H1 (cell line): ENCODE data around the gene GLYR1. TPM values are rescaled to one million over a fixed set of nuclear protein-coding genes. Genes with fewer than 3 reads are reported as not detected.

Source experiments
- BACH1 ChIP-seq: IDR thresholded peaks from 2 replicates; pipeline ENCODE4 v1.6.1; 2012; ENCODE audit warnings: low read length, improper control_type of control experiment
- EP300 ChIP-seq, 2 experiments: IDR thresholded peaks; 1 replicate in 1 of 2; 2 replicates in 1 of 2; pipeline ENCODE4 v1.6.1; 2011 to 2012; ENCODE audit warnings: low read depth in 2 of 2, low read length in 2 of 2, mild to moderate bottlenecking in 2 of 2, borderline replicate concordance in 1 of 2, inconsistent platforms in 1 of 2, moderate library complexity in 1 of 2
- JUND ChIP-seq: IDR thresholded peaks from 2 replicates; pipeline ENCODE4 v1.6.1; 2011; ENCODE audit warnings: mild to moderate bottlenecking, improper control_type of control experiment, low read length
- KDM1A ChIP-seq: fragments of 200-600, 300-600 bp; sonication (generic); IDR thresholded peaks from 2 replicates; pipeline ENCODE4 v1.7.1; 2016; ENCODE audit warnings: mild to moderate bottlenecking, low read length, borderline replicate concordance
- NANOG ChIP-seq: IDR thresholded peaks from 2 replicates; pipeline ENCODE4 v1.6.1; 2011; ENCODE audit warnings: low read length, low read depth, mild to moderate bottlenecking, inconsistent platforms; ENCODE audit not compliant: insufficient read depth, poor library complexity, severe bottlenecking
- NRF1 ChIP-seq: IDR thresholded peaks from 2 replicates; pipeline ENCODE4 v1.6.1; 2011; ENCODE audit warnings: mild to moderate bottlenecking, low read depth, low read length, improper control_type of control experiment
- RAD21 ChIP-seq, 2 experiments: IDR thresholded peaks in 1 of 2; conservative IDR thresholded peaks in 1 of 2; 2 replicates each; pipeline ENCODE4 v1.6.1; 2011; ENCODE audit warnings: low read depth in 2 of 2, low read length in 2 of 2, improper control_type of control experiment in 1 of 2, inconsistent platforms in 1 of 2, mild to moderate bottlenecking in 1 of 2, moderate library complexity in 1 of 2
- RXRA ChIP-seq: IDR thresholded peaks from 2 replicates; pipeline ENCODE4 v1.6.1; 2011; ENCODE audit warnings: low read depth, mild to moderate bottlenecking, low read length, moderate library complexity; ENCODE audit not compliant: insufficient read depth
- SP4 ChIP-seq: IDR thresholded peaks from 2 replicates; pipeline ENCODE4 v1.6.1; 2012; ENCODE audit warnings: low read length, inconsistent platforms
- polyA plus RNA-seq, 7 experiments: library from polyadenylated mRNA; depleted of rRNA in 3 of 7; stranded (reverse) in 5 of 7; unstranded in 2 of 7; fragments of >200 nt in 5 of 7; fragments of 200-250 nt in 2 of 7; gene quantifications; 1 replicate in 5 of 7; 2 replicates in 1 of 7; 4 replicates in 1 of 7; pipeline versions ENCODE4 v1.2.1 to v1.2.3, GENCODE V29; 2011 to 2013; ENCODE audit warnings: missing spikeins in 2 of 7, mixed read lengths in 2 of 7
- total RNA-seq: library from RNA; stranded (reverse); fragmentation: NEBNext Ultra II Directional; extraction: Animal tissue kit (Norgen Biotek cat#: 25700); gene quantifications from 2 replicates; pipeline ENCODE4 v1.2.1, GENCODE V29; 2021
- TF ChIP-seq, protein P1 (sequence below): fragments of 300-600 bp; sonication (generic); IDR thresholded peaks from 2 replicates; pipeline ENCODE4 v1.7.1; 2012; ENCODE audit warnings: low read length, moderate library complexity, mild to moderate bottlenecking, inconsistent platforms; ENCODE audit not compliant: insufficient replicate concordance
- TF ChIP-seq, protein P2 (sequence below): IDR thresholded peaks from 2 replicates; pipeline ENCODE4 v1.6.1; 2012; ENCODE audit warnings: inconsistent platforms

The GLYR1 gene
- total and polyA plus RNA-seq, 2 of the 8 experiments (the other 6 are each of a cell fraction or from before 2014, with no cell fraction given) = 50.2 to 115 TPM

DNA sequence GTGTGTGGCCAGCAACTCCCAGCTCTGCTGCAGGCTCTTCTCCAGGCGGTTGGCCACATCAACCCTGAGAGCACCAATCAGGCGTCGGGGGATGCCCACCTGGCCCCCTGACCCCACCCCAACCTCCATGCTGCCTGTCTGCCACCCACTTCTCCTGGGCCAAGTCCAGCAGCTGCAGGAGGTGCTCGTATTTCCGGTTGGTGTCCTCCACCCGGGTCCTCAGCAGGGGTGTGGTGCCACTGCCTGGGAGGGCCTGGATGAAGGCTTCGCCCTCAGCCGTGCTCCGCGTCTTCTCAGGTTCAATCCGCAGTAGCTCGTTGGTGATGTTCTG, 44.8 kb upstream of the GLYR1 start (continued):
- TF ChIP-seq, protein P1, sequence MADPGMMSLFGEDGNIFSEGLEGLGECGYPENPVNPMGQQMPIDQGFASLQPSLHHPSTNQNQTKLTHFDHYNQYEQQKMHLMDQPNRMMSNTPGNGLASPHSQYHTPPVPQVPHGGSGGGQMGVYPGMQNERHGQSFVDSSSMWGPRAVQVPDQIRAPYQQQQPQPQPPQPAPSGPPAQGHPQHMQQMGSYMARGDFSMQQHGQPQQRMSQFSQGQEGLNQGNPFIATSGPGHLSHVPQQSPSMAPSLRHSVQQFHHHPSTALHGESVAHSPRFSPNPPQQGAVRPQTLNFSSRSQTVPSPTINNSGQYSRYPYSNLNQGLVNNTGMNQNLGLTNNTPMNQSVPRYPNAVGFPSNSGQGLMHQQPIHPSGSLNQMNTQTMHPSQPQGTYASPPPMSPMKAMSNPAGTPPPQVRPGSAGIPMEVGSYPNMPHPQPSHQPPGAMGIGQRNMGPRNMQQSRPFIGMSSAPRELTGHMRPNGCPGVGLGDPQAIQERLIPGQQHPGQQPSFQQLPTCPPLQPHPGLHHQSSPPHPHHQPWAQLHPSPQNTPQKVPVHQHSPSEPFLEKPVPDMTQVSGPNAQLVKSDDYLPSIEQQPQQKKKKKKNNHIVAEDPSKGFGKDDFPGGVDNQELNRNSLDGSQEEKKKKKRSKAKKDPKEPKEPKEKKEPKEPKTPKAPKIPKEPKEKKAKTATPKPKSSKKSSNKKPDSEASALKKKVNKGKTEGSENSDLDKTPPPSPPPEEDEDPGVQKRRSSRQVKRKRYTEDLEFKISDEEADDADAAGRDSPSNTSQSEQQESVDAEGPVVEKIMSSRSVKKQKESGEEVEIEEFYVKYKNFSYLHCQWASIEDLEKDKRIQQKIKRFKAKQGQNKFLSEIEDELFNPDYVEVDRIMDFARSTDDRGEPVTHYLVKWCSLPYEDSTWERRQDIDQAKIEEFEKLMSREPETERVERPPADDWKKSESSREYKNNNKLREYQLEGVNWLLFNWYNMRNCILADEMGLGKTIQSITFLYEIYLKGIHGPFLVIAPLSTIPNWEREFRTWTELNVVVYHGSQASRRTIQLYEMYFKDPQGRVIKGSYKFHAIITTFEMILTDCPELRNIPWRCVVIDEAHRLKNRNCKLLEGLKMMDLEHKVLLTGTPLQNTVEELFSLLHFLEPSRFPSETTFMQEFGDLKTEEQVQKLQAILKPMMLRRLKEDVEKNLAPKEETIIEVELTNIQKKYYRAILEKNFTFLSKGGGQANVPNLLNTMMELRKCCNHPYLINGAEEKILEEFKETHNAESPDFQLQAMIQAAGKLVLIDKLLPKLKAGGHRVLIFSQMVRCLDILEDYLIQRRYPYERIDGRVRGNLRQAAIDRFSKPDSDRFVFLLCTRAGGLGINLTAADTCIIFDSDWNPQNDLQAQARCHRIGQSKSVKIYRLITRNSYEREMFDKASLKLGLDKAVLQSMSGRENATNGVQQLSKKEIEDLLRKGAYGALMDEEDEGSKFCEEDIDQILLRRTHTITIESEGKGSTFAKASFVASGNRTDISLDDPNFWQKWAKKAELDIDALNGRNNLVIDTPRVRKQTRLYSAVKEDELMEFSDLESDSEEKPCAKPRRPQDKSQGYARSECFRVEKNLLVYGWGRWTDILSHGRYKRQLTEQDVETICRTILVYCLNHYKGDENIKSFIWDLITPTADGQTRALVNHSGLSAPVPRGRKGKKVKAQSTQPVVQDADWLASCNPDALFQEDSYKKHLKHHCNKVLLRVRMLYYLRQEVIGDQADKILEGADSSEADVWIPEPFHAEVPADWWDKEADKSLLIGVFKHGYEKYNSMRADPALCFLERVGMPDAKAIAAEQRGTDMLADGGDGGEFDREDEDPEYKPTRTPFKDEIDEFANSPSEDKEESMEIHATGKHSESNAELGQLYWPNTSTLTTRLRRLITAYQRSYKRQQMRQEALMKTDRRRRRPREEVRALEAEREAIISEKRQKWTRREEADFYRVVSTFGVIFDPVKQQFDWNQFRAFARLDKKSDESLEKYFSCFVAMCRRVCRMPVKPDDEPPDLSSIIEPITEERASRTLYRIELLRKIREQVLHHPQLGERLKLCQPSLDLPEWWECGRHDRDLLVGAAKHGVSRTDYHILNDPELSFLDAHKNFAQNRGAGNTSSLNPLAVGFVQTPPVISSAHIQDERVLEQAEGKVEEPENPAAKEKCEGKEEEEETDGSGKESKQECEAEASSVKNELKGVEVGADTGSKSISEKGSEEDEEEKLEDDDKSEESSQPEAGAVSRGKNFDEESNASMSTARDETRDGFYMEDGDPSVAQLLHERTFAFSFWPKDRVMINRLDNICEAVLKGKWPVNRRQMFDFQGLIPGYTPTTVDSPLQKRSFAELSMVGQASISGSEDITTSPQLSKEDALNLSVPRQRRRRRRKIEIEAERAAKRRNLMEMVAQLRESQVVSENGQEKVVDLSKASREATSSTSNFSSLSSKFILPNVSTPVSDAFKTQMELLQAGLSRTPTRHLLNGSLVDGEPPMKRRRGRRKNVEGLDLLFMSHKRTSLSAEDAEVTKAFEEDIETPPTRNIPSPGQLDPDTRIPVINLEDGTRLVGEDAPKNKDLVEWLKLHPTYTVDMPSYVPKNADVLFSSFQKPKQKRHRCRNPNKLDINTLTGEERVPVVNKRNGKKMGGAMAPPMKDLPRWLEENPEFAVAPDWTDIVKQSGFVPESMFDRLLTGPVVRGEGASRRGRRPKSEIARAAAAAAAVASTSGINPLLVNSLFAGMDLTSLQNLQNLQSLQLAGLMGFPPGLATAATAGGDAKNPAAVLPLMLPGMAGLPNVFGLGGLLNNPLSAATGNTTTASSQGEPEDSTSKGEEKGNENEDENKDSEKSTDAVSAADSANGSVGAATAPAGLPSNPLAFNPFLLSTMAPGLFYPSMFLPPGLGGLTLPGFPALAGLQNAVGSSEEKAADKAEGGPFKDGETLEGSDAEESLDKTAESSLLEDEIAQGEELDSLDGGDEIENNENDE = no peak
- TF ChIP-seq JUND (no peak), BACH1 (no peak), NRF1 (no peak), EP300 (IDR thresholded peaks at IDR 0.05; ENCODE audit: borderline replicate concordance in 1 of 2, low read depth in 2 of 2, low read length in 2 of 2) (no peak), RAD21 (IDR thresholded peaks at IDR 0.05 in 1 of 2, conservative IDR thresholded peaks at IDR 0.05 in 1 of 2; ENCODE audit: low read depth in 2 of 2, low read length in 2 of 2) (no peak), NANOG (no peak), RXRA (no peak), SP4 (no peak), KDM1A (no peak)
- TF ChIP-seq, protein P2, sequence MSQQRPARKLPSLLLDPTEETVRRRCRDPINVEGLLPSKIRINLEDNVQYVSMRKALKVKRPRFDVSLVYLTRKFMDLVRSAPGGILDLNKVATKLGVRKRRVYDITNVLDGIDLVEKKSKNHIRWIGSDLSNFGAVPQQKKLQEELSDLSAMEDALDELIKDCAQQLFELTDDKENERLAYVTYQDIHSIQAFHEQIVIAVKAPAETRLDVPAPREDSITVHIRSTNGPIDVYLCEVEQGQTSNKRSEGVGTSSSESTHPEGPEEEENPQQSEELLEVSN = no peak
